NCI-H82 treated with DMSO at 0.1 percent for 48 hours (cell line): ENCODE measurements around the gene EXOSC2.
"Not testable (repeated sequence)": the region's sequence is repeated elsewhere in the genome, so short reads cannot be mapped to it uniquely, and the experiment has no call there.

Experiments
- DNase-seq: peaks from one replicate; lab custom pipeline; 2025; ENCODE audit not compliant: unreplicated experiment; lab: John Stamatoyannopoulos, UW

EXOSC2 gene

DNA sequence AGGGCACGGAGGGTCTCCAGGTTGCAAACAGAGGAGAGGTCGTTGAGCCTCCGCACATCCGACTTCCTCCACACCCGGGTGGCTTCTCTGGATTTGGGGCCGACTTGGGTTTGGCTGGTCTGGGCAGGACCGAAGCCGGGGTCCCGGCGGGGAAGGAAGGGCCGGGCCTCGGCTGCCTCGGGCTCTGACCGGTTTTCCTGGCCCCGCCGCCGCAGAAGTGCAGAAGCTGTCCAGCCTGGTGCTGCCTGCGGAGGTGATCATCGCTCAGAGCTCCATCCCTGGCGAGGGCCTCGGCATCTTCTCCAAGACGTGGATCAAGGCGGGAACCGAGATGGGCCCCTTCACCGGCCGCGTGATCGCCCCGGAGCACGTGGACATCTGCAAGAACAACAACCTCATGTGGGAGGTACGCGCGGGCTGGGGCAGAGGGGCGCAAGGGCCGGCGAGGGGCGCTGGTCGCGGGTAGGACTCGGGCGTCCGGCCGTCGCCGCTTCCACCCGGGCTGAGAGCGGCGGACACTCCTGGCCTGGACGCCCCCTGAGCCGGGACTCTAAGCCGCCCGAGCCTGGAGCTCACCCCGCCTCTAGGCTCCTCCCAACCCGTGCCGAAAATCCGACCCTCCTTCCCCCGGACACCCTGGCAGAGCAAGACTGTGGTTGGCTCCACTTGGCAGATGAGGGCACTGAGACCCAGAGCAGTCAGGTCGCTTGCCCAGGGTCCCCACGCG is 27.0 kb upstream of the EXOSC2 start:
- no peak for DNase-seq

DNA sequence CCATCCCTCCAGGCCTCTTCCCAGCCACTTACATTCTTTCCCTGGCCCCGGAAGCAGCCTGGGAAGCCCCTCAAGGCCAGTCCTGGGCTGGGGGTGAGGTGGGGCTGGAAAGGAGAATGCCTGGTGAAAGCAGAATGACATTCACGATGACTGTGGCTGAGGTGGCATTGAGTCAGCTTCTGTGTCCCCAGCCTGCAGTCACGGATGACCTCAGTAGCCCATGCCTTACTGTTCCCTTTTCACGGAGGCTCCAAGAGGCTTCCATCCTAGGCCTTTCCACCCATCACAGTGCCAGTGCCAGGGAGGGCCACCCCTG is 26.5 kb upstream of the EXOSC2 start:
- no peak for DNase-seq

- no peak for DNase-seq
These were observed 25.4 kb upstream of the EXOSC2 start for GRCh38 chr9:130668196-130668595.

GRCh38 chr9:130668659-130669058 is 24.9 kb upstream of the EXOSC2 start:
- DNase-seq = no peak

GRCh38 chr9:130669965-130670364 is 23.6 kb upstream of the EXOSC2 start:
- DNase-seq = no peak

- no peak for DNase-seq
These were observed 22.9 kb upstream of the EXOSC2 start for GRCh38 chr9:130670644-130671043.

DNA sequence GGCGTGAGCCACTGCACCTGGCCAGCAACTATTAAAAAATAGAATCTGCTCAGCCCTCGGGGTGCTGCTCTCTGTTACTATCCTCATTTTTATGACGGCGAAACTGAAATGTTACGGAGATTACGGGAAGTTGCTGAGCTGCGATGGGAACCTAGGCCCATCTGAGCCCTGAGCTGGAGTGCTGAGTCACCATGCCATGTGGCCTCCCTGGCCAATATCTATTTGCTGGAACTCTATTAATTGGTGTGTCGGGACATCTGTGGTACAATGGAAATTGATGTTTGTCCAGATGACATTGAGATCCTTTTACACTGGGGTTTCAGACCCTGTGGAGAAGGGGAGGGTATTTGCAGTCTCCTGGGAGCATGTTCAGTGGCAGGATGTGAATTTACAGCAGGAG is 21.1 kb upstream of the EXOSC2 start:
- no peak for DNase-seq

DNA sequence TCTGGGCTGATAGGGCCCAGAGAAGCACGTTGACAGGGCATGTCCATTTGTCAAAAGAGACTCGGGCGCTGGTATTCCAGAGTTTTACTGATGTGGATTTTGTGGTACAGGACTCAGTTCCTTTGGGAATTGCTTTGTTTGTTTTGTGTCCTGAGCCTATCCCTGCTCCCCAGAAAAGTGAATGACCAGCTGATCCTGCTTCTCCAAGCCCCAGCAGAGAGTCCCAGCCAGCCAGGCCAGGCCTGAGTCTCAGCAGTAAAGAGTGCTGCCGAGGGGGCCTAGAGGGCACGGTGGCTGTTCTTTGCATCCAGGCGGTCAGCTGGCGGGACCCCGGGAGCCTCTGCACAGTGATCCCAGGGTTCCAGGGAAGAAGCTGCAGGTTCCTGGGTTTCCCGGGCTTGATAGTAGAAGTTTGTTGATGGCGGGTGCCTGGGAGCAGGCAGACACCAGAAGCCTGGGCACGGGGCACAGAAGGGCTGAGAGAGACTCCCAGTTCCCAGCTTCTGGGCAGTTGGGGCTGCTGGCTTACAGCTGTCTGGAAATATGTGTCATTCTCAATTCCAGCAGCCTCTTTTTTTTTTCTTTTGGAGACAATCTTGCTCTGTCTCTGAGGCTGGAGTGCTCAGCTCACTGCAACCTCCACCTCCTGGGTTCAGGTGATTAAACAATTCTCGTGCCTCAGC is 20.5 kb upstream of the EXOSC2 start:
- DNase-seq = no peak

DNA sequence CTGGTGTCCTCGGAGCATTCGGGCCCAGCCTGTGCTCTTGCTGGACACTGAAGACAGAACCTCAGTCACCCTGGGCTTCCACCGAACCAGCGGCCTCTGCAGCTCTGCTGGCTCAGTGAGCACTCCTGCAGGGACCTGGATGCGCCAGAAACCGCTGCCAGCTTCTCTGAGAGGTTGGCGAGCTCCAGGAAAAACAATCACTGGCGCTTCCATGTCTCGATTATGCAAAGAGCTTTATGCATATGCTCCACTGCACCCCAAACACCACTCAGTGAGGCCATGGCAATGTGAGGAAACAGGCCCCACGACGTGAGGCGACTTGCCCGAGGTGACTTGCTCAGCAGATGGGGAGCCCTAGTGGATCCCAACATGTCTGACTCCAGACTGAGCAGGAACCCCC is 18.2 kb upstream of the EXOSC2 start:
- DNase-seq = no peak

DNA sequence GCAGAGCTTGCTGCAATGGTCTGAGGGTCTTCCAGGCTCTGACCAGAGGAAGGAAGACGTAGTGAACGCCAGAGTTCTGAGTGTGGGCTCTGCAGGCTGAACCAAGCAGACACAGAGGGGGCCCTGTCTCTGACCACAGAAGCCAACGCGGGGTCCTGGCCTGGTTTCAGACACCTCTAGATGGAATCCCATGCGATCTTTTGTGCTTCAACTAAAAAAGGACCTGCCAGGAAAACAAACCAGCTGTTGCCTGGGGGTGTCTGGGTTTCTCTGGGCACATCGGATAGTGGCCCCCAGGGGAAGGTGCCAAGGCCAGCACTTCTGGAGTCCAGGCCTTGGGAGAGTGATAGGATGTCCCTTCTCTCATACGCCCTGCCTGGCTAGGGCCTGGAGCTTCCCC is 16.3 kb upstream of the EXOSC2 start:
- DNase-seq = no peak

GRCh38 chr9:130680836-130681768 is 12.5 kb upstream of the EXOSC2 start:
- DNase-seq = peak; percentile 30

- no peak for DNase-seq
These were observed 11.7 kb upstream of the EXOSC2 start for GRCh38 chr9:130681769-130682420.

DNA sequence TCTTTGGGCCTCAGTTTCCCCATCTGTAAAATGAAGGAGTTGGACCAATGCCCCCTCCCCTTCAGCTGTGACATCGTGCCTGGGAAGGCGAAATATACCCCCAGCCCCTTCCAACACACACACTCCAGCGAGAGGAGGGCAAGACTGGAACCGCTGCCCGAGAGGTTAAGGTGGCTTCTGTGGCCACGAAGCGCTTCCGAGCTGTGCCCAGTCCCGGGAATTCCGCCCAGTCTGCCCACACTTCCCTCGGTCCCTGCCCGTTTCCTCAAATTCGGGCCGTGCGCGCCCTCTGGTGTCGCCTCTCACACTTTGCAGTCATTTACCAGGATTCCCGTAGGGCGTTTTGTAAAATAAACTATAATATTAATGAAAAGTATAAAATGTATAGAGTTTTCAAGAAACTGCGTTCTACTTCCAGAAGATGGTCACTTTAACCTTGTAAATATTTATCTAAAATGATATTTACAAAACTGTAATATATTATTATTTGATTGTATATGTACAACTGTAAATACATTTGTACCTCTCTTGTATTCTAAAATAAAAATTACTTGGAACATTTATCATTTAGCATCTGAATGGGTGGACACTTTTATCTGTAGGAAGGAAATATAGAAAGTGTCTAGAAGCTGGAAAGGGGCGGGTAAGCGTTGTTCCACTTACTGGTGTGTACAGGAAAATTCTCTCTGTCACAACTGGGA is 11.0 kb upstream of the EXOSC2 start:
- DNase-seq = peak; percentile 34

- DNase-seq = no peak
These were observed 8.5 kb upstream of the EXOSC2 start for GRCh38 chr9:130685104-130685503.

DNA sequence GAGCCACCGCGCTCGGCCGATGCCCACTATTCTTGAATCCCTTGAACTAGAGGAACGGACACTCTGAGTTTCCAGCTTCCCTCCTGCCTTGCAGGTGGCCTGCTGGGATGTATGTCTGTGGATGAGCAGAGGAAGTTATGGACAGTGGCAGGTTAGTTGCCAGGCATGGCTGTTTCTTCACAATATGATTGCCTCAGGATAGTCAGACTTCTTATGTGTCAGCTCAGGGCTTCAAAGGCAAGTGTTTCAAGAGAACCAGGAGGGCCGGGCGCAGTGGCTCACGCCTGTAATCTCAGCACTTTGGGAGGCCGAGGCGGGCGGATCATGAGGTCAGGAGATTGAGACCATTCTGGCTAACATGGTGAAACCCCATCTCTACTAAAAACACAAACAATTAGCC is 7.6 kb upstream of the EXOSC2 start:
- DNase-seq = not testable (repeated sequence)

DNA sequence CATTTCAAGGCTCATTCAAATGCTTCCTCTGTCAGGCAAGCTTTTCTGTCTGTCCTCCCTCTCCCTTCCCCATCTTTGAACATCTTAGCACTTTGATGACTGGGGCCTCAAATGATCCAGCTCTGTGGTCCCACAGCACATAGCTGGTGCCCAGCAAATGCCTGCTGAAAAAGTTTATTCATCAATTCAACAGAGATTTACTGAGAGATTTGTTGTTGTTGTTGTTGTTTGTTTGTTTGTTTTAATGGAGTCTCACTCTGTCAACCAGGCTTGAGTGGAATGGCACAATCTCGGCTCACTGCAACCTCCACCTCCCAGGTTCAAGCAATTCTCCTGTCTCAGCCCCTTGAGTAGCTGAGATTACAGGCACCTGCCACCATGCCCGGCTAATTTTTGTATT is 6.0 kb upstream of the EXOSC2 start:
- DNase-seq = no peak

GRCh38 chr9:130688072-130688471 is 5.5 kb upstream of the EXOSC2 start:
- no peak for DNase-seq

DNA sequence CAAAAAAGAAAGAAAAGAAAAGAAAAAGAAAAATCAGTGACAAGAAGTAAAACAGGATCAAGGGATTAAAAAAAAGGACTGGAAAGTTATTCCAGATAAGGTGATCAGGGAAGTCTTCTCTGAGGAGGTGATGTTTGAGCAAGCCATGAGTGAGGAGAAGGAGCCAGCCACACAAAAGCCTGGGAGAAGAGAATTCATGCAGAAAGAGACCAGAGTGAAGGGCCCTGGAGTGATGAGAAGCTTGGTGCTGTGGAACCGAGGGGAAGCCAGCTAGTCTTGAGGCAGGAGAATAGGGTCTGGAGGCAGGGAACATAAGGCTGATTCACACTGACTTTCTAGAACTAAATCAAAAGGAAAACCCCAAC is 4.0 kb upstream of the EXOSC2 start:
- no peak for DNase-seq

GRCh38 chr9:130689937-130690700 is 3.5 kb upstream of the EXOSC2 start:
- peak; percentile 92 for DNase-seq

DNA sequence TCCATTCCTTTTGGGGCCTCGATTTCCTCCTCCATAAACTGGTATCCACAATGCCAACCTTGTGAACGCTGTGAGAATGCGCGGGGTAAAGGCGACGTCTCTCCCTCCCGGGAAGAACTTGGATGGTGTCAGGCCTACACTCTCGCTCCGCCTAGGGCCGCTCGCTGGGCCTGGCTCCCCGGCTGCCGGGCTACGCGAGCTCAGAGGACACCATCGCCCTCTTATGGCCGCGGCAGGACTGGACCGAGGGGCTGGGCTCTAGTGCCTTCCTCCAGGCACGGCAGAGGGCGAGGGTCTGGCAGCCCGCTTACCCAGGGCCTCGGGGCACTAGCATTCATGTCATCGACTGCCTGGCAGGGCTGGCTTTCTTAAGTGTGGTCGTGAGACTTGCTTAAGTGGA is 1.3 kb upstream of the EXOSC2 start:
- no peak for DNase-seq
